Psoas muscle (tissue), 8 donors: ENCODE data around the gene ENPEP. TPM values are rescaled to one million over a fixed set of nuclear protein-coding genes. Genes with fewer than 3 reads are reported as not detected.

Experiments
- ATAC-seq, 4 donors: fragments of 200-7000 bp; cut with Tn5 transposase; one replicate each; pipeline ENCODE4 v1.9.1; 2020; ENCODE audit warnings: moderate library complexity in 3 of 4, mild to moderate bottlenecking in 2 of 4
- DNase-seq, 2 donors: peaks; one replicate each; pipeline ENCODE4 v3.0.0-alpha.2; 2020
- H3K27ac ChIP-seq: fragments of 200-600 bp; one replicate; pipeline ENCODE4 v1.8.0; 2022
- H3K27me3 ChIP-seq, 3 donors: fragments of 200-600 bp in 1 of 3; one replicate each; pipeline versions ENCODE4 v1.6.1 to v1.8.0; 2013 to 2022; ENCODE audit warnings: low read length in 2 of 3, mild to moderate bottlenecking in 2 of 3, moderate library complexity in 1 of 3; ENCODE audit not compliant: insufficient read depth in 3 of 3
- H3K36me3 ChIP-seq, 2 donors: fragments of 200-600 bp in 1 of 2; one replicate each; pipeline versions ENCODE4 v1.6.1 to v1.8.0; 2013 to 2022; ENCODE audit warnings: low read depth in 1 of 2, mild to moderate bottlenecking in 1 of 2, moderate library complexity in 1 of 2; ENCODE audit not compliant: insufficient read depth in 1 of 2
- H3K4me1 ChIP-seq: fragments of 200-600 bp; one replicate; pipeline ENCODE4 v1.8.0; 2022
- H3K4me3 ChIP-seq: fragments of 200-600 bp; one replicate; pipeline ENCODE4 v1.8.0; 2022; ENCODE audit warnings: mild to moderate bottlenecking
- H3K9me3 ChIP-seq: fragments of 200-600 bp; one replicate; pipeline ENCODE4 v1.8.0; 2022
- WGBS, 3 donors: extraction: QIAGEN DNeasy Blood & Tissue Kit; methylation state at CpG; one replicate each; pipeline versions ENCODE4 v1.1.6 to v1.1.7; 2013; 5-methylcytosine and 5-hydroxymethylcytosine counted together
- intact Hi-C, 2 donors: fragments of 100-400 bp; cut with DNase I; formaldehyde crosslinking; loops; one replicate each; pipeline versions ENCODE4 v1.11.0 to v1.14.2; 2022
- polyA plus RNA-seq, 3 donors: library from polyadenylated mRNA; stranded (reverse); fragments of 200-250 nt; gene quantifications; one replicate each; pipeline ENCODE4 v1.2.3, GENCODE V29; 2013
- total RNA-seq, 4 donors: library from RNA; stranded (reverse); fragmentation: NEBNext Ultra II Directional in 2 of 4; extraction: Animal tissue kit (Norgen Biotek cat#: 25700) in 2 of 4; gene quantifications; one replicate each; pipeline versions ENCODE4 v1.2.1 to v1.2.4, GENCODE V29; 2021 to 2023
- TF ChIP-seq, protein P1 (sequence below): fragments of 200-600 bp; IDR thresholded peaks from one replicate; pipeline ENCODE4 v1.8.0; 2022; ENCODE audit warnings: antibody characterized with exemption
- donor health status: healthy with polysubstance abuse.
- donor health status: DM: no; HTN: no; CAD: no; lungs with moderate emphysema.
- donor health status: Bipolar disorder and iron deficiency.
- donor health status: healthy.
- donor health status: DM: yes; HTN: yes; CAD: no.
- donor health status: DM: no; HTN: no; CAD: no.
- donor health status: DM: no; HTN: no; CAD: no.
- donor health status: DM: yes; HTN: yes; CAD: no.

ENPEP gene
- total and polyA plus RNA-seq, 7 donors, result 0.75 to 4.3 (median 1.4) TPM

DNA sequence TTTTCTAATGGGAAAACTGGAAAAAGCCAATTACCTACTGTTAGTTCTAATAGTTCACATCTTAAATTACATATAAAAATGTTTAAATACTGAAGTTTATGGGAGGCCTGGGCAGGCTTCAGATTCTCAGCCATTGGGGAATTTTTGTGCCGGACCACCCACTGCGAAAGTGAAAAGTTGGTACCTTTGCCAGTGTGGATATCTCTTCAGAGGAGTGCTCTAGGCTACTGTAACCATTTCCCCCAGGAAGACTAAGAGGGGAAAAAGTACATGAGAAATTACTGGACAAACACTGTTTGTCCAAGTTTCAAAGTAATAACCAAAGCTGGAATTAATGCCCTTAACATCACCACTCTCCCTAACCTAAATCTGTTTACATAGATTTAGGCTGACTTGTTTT, 126.1 kb downstream of the ENPEP start:
- Histone ChIP-seq H3K36me3 (no peaks in the 10 kb centered on the region), H3K9me3 (no peaks in the 10 kb centered on the region), H3K4me1 (no peaks in the 10 kb centered on the region), H3K27ac (no peak overlapping the region), H3K27me3 (peaks cover 0 to 3% (median 0%) of the 10 kb centered on the region in 3 donors), H3K4me3 (no peak overlapping the region)
- ATAC-seq (no peak), DNase-seq (no peak)
- 89 to 93% (median 90%) methylated on average over 2 of the region's 2 CpGs for WGBS, 3 donors
- intact Hi-C loops, result no loop called here
- TF ChIP-seq, protein P1, sequence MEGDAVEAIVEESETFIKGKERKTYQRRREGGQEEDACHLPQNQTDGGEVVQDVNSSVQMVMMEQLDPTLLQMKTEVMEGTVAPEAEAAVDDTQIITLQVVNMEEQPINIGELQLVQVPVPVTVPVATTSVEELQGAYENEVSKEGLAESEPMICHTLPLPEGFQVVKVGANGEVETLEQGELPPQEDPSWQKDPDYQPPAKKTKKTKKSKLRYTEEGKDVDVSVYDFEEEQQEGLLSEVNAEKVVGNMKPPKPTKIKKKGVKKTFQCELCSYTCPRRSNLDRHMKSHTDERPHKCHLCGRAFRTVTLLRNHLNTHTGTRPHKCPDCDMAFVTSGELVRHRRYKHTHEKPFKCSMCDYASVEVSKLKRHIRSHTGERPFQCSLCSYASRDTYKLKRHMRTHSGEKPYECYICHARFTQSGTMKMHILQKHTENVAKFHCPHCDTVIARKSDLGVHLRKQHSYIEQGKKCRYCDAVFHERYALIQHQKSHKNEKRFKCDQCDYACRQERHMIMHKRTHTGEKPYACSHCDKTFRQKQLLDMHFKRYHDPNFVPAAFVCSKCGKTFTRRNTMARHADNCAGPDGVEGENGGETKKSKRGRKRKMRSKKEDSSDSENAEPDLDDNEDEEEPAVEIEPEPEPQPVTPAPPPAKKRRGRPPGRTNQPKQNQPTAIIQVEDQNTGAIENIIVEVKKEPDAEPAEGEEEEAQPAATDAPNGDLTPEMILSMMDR, result no peak

DNA sequence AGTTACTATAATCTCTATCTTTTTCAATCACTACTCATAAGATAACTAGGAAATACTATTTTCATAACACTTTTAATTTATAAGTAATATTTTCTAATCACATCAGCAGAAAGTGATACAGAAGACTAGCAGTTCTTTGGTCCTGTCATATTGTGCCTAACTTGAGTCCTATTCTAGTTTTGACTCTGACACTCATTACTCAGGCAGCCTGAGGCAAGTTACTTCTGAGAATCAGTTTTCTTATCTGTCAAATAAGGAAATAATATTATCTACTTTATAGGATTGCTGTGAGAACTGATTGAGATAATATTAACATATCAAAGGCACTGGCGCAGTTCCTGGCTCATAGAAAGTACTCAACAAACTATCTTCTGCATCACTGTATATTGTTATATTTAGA, 129.1 kb downstream of the ENPEP start:
- Histone ChIP-seq H3K27ac (no peak overlapping the region), H3K27me3 (no peaks in the 10 kb centered on the region), H3K36me3 (no peaks in the 10 kb centered on the region), H3K9me3 (no peaks in the 10 kb centered on the region), H3K4me3 (no peak overlapping the region), H3K4me1 (peaks cover 3% of the 10 kb centered on the region)
- ATAC-seq (no peak), DNase-seq (no peak)
- WGBS, 3 donors, result 97 to 100% (median 97%) methylated on average over 1 of the region's 1 CpG
- TF ChIP-seq, protein P1, result no peak
- intact Hi-C loops, result no loop called here

DNA sequence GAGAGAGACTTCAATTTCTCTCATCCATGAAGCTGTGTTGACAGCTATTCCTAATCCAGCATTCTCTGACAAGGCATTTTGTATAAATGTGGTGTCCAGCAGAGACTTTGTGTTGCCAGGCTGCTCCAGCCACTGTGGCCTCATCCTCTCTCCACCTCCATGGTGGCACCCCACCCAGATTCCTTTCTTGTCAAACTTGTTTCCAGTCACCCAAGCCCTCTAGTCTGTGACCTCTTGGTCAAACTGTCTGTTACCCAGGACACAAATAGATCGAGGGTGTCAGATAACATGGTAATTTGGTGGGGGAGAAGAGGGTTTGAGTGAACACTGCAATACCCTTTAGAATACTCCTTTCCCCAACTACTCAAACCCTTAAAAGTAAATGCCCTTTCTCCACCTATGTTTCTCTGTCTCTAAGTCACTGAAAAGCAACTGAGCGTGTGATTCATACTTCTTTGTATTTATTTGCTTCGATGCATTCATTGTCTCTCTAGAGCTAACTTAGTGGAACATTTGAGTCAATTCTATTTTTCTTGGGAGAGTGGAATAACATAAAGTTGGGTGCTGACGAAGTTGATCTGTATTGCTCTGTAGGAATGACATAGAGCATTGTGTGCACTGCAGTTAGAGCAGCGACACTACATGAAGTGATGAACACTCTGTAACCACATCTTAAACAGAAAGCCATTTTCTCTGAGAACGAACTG, 133.2 kb downstream of the ENPEP start:
- no peak overlapping the region for H3K4me3 ChIP-seq
- DNase-seq (no peak), ATAC-seq (peak; percentile 37 to 74 (median 58))
- TF ChIP-seq, protein P1, result no peak
- H3K9me3 ChIP-seq, result no peaks in the 10 kb centered on the region
- WGBS, 3 donors, result 31 to 38% (median 36%) methylated on average over 6 of the region's 6 CpGs
- H3K36me3 ChIP-seq, result no peaks in the 10 kb centered on the region
- no peak overlapping the region for H3K27ac ChIP-seq
- H3K4me1 ChIP-seq, result peaks cover 3% of the 10 kb centered on the region
- peaks cover 0 to 6% (median 5%) of the 10 kb centered on the region in 3 donors for H3K27me3 ChIP-seq
- intact Hi-C loops, result no loop called here

DNA sequence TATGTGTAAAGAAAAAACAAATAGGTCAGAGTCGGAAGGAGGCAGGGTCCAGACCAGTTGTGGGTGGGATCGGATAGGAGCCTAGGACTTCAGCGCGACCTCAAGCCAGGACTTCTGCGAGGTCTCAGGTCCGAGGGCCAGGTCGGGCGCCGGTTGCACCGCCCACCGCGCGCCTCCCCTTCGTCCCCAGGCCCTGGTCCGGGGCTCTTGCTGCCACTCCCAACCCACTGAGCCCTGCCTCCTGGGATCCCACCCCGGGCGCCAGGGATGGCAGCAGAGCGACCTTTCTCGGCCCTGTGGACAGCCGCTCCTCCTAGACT, 134.6 kb downstream of the ENPEP start:
- Histone ChIP-seq H3K36me3 (no peaks in the 10 kb centered on the region), H3K9me3 (no peaks in the 10 kb centered on the region), H3K4me1 (peaks cover 3% of the 10 kb centered on the region), H3K27me3 (peaks cover 0 to 16% (median 5%) of the 10 kb centered on the region in 3 donors), H3K27ac (no peak overlapping the region), H3K4me3 (no peak overlapping the region)
- WGBS, 3 donors, result 67 to 78% (median 69%) methylated on average over 20 of the region's 20 CpGs
- TF ChIP-seq, protein P1, result no peak
- ATAC-seq (peak in 1 of 4 donors; percentile 18), DNase-seq (no peak)
- intact Hi-C loops, result no loop called here
